K562 (cell line): Measurements from ENCODE around the gene RNU6-7. TPM values are rescaled to one million over a fixed set of nuclear protein-coding genes. Genes with fewer than 3 reads are reported as not detected.

Experiments used
- ATAC-seq: fragments of 200-7000 bp; cut with Tn5 transposase; 3 replicates; pipeline ENCODE4 v1.9.1; 2020; ENCODE audit warnings: moderate library complexity
- BruUV-seq: library from RNA; stranded (reverse); fragments of 400-500 nt; replicated peaks from 2 replicates; lab custom pipeline; 2021; lab: Mats Ljungman, UMichigan
- CTCF ChIA-PET: fragments of 300-600 bp; formaldehyde crosslinking; extraction: SDS; loops from one replicate; lab custom pipeline; 2021; ENCODE audit warnings: low intra/inter-chr PET ratio; lab: Yijun Ruan, JAX
- POLR2A ChIA-PET: fragments of 300-600, 350-650 bp; sonication (Branson Sonifier 250); formaldehyde crosslinking; extraction: SDS; loops from one replicate; lab custom pipeline; 2021; ENCODE audit warnings: antibody characterized with exemption, inconsistent platforms; lab: Yijun Ruan, JAX
- DNase-seq, 4 experiments: peaks; one replicate each; pipeline versions ENCODE4 v3.0.0 to v3.0.0-alpha.2; 2011 to 2018; ENCODE audit warnings: low spot score in 3 of 4, mixed read lengths in 3 of 4; ENCODE audit errors: extremely low read depth in 1 of 4
- FAIRE-seq: peaks from 2 replicates; lab custom pipeline; 2011; peaks lifted over from hg19 to GRCh38; lab: Jason Lieb, UNC
- H2AFZ ChIP-seq: 2 replicates; pipeline ENCODE4 v1.6.0; 2011; ENCODE audit warnings: low read depth, low read length, control low read depth, inconsistent platforms
- H3K27ac ChIP-seq: fragments of 200-600 bp; 3 replicates; pipeline ENCODE4 v1.8.0; 2011; ENCODE audit warnings: low read depth, mild to moderate bottlenecking, control low read depth, inconsistent platforms, low read length, moderate library complexity, mixed read lengths; ENCODE audit errors: extremely low read depth
- H3K27me3 ChIP-seq, 2 experiments: fragments of 300-600 bp in 1 of 2; 2 replicates in 1 of 2; 3 replicates in 1 of 2; pipeline versions ENCODE4 v1.6.0 to v1.8.0; 2011; ENCODE audit warnings: inconsistent platforms in 2 of 2, low read length in 2 of 2, mild to moderate bottlenecking in 1 of 2, mixed read lengths in 1 of 2, moderate library complexity in 1 of 2; ENCODE audit not compliant: control insufficient read depth in 2 of 2, insufficient read depth in 2 of 2
- H3K36me3 ChIP-seq: fragments of 300-600 bp; 3 replicates; pipeline ENCODE4 v1.8.0; 2011; ENCODE audit warnings: mild to moderate bottlenecking, low read length, inconsistent platforms; ENCODE audit not compliant: control insufficient read depth, insufficient read depth
- H3K4me1 ChIP-seq, 2 experiments: fragments of 200-600 bp in 1 of 2; replicated peaks in 1 of 2; 2 replicates in 1 of 2; 3 replicates in 1 of 2; pipeline versions ENCODE4 v1.5.1 to v1.8.0; 2011; ENCODE audit warnings: inconsistent platforms in 2 of 2, low read length in 2 of 2, mild to moderate bottlenecking in 1 of 2, mixed read lengths in 1 of 2, moderate library complexity in 1 of 2; ENCODE audit not compliant: control insufficient read depth in 2 of 2, insufficient read depth in 2 of 2
- H3K4me2 ChIP-seq: 2 replicates; pipeline ENCODE4 v1.6.1; 2011; ENCODE audit warnings: low read length, control low read depth, inconsistent platforms, mixed read lengths; ENCODE audit not compliant: insufficient read depth
- H3K4me3 ChIP-seq: fragments of 200-600 bp; sonication (generic), shearing (Covaris generic); 2 replicates; pipeline ENCODE4 v1.5.1; 2016; ENCODE audit warnings: control low read depth, inconsistent platforms
- H3K79me2 ChIP-seq: fragments of 200-600 bp; 3 replicates; pipeline ENCODE4 v1.8.0; 2011; ENCODE audit warnings: low read length, inconsistent platforms; ENCODE audit not compliant: control insufficient read depth, insufficient read depth
- H3K9ac ChIP-seq, 2 experiments: 2 replicates each; pipeline versions ENCODE4 v1.6.0 to v1.6.1; 2011; ENCODE audit warnings: low read depth in 2 of 2, low read length in 2 of 2, control low read depth in 1 of 2, inconsistent platforms in 1 of 2, mild to moderate bottlenecking in 1 of 2, mixed read lengths in 1 of 2; ENCODE audit not compliant: insufficient read depth in 1 of 2
- H3K9me1 ChIP-seq: one replicate; pipeline ENCODE4 v1.6.0; 2011; ENCODE audit warnings: inconsistent platforms, mild to moderate bottlenecking, low read length, moderate library complexity; ENCODE audit not compliant: control insufficient read depth, insufficient read depth
- H3K9me3 ChIP-seq: replicated peaks from 2 replicates; pipeline ENCODE4 v1.5.1; 2011; ENCODE audit warnings: low read depth, low read length, inconsistent platforms; ENCODE audit not compliant: control insufficient read depth, insufficient read depth
- H4K20me1 ChIP-seq: replicated peaks from 2 replicates; pipeline ENCODE4 v1.6.1; 2011; ENCODE audit warnings: low read length, inconsistent platforms, mixed read lengths; ENCODE audit not compliant: control insufficient read depth, insufficient read depth
- CBFA2T3 ChIP-seq: fragments of 450-650 bp; IDR thresholded peaks from 2 replicates; pipeline ENCODE4 v1.6.1; 2017
- FOS ChIP-seq: IDR thresholded peaks from 3 replicates; pipeline ENCODE4 v1.6.1; 2011; ENCODE audit not compliant: insufficient read length; ENCODE audit errors: extremely low read depth
- FOXA1 ChIP-seq: fragments of 450-650 bp; IDR thresholded peaks from 2 replicates; pipeline ENCODE4 v1.6.1; 2016; ENCODE audit warnings: mild to moderate bottlenecking, borderline replicate concordance
- JUNB ChIP-seq: fragments of 450-650 bp; formaldehyde crosslinking; conservative IDR thresholded peaks from 2 replicates; pipeline ENCODE4 v1.4.0; 2020; ENCODE audit warnings: mild to moderate bottlenecking
- TGIF2 ChIP-seq: sonication (generic); formaldehyde crosslinking; IDR thresholded peaks from 2 replicates; pipeline ENCODE4 v1.8.1; 2022; ENCODE audit warnings: mild to moderate bottlenecking, missing genetic modification reagents, moderate library complexity
- ZNF354B ChIP-seq: fragments of 250-450 bp; sonication (Bioruptor Pico); IDR thresholded peaks from 2 replicates; pipeline ENCODE4 v1.4.0; 2020
- ZNF57 ChIP-seq: fragments of 450-650 bp; formaldehyde crosslinking; IDR thresholded peaks from 2 replicates; pipeline ENCODE4 v1.4.0; 2020; ENCODE audit warnings: mild to moderate bottlenecking, moderate library complexity
- WGBS: fragments of 100-300 bp; shearing (Covaris generic); methylation state at CpG from one replicate; pipeline ENCODE4 v1.1.6; 2016; ENCODE audit warnings: low coverage, mixed read lengths; ENCODE audit not compliant: insufficient coverage; ENCODE audit errors: missing lambda C conversion rate; 5-methylcytosine and 5-hydroxymethylcytosine counted together
- in situ Hi-C: fragments of 300-500 bp; cut with MboI; formaldehyde crosslinking; loops from 4 replicates; pipeline ENCODE4 v1.15.0; 2018; ENCODE audit warnings: inconsistent platforms, mixed read lengths
- intact Hi-C: fragments of 100-400 bp; cut with micrococcal nuclease; formaldehyde crosslinking; loops from 2 replicates; pipeline ENCODE4 v1.14.2; 2022
- polyA plus RNA-seq, 8 experiments: library from polyadenylated mRNA; depleted of rRNA in 4 of 8; stranded (reverse) in 5 of 8; unstranded in 3 of 8; fragments of >200 nt; fragmentation: Nextera tagmentation in 2 of 8; fragmentation: Illumina TruSeq in 1 of 8; extraction: Ambion mirVana in 2 of 8; extraction: Trizol in 1 of 8; gene quantifications; 2 replicates each; pipeline versions ENCODE4 v1.2.1 to v1.2.3, GENCODE V29; 2011 to 2014; ENCODE audit warnings: inconsistent platforms in 1 of 8, missing spikeins in 1 of 8
- total RNA-seq, 7 experiments: library from RNA; depleted of rRNA in 6 of 7; stranded (reverse); fragments of >200 nt in 6 of 7; fragmentation: Illumina TruSeq in 2 of 7; extraction: Trizol in 2 of 7; gene quantifications; 2 replicates each; pipeline versions ENCODE4 v1.2.1 to v1.2.3, GENCODE V29; 2011 to 2021; ENCODE audit warnings: low replicate concordance in 1 of 7

RNU6-7 gene
- total and polyA plus RNA-seq, 9 of the 15 experiments (the other 6 are each of a cell fraction or from before 2014, with no cell fraction given) = not detected

DNA sequence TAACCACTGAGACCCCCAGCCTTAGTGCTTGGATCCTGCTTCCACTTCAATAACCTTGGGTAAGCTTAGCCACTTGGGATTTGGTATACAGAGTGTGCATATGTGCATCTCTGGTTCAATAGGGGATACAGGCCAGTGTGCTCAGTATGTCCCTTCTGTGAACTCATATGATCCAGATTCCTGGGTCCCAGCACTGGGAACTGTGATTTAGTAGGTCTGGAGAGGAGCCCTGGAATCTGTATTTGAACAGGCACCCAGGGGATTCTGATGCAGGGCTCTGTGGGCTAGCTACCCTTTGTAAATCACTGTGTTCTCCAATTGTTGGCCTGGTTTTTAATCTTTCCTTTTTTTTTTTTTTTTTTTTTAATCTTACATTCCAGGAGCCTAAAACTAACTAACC is 11.0 kb downstream of the RNU6-7 start:
- ChIA-PET POLR2A (interaction anchor here (0.7 to 0.9 kb wide), 2 partner anchors 238 to 243 kb away, joined by 3 read pairs; no protein-coding TSS in a partner anchor), CTCF (no interaction called here)
- BruUV-seq = no TSS peak
- intact Hi-C loops = no loop called here
- ATAC-seq = no peak
- Histone ChIP-seq H2AFZ (no peak overlapping the region), H3K9me1 (no peaks in the 10 kb centered on the region), H3K4me2 (no peak overlapping the region), H3K27me3 (no peaks in the 10 kb centered on the region), H3K27ac (no peak overlapping the region), H3K79me2 (no peaks in the 10 kb centered on the region), H3K4me1 (no peaks in the 10 kb centered on the region; a peak in 1 of 5 replicates), H3K36me3 (no peaks in the 10 kb centered on the region), H3K9me3 (no peaks in the 10 kb centered on the region), H4K20me1 (no peaks in the 10 kb centered on the region), H3K4me3 (no peak overlapping the region), H3K9ac (no peak overlapping the region)
- no peak for DNase-seq
- in situ Hi-C loops = no loop called here
- no peak for FAIRE-seq
- TF ChIP-seq CBFA2T3 = peak; percentile 71
- TF ChIP-seq FOS = peak; percentile 23
- no peak for TF ChIP-seq TGIF2 (CRISPR knock-in tag)

DNA sequence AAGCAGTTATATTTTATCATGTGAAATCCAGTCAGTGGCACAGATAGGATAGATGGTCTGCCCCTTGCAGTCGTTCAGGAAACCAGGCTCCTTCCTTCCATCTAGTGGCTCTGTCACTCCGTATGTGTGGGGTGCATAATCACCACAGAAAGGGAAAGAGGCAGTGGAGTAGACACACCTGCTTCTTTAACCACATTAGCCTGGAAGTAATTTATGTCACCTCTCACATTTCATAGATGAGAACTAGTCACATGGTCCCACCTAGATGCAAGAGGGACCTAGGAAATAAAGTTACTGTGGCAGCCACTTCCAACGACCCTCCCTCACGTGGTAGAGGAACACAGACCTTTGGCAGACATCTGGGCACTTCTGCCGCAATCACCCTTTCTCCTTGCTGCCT is 15.5 kb downstream of the RNU6-7 start:
- Histone ChIP-seq H3K9ac (no peak overlapping the region), H3K4me2 (no peak overlapping the region), H3K9me1 (no peaks in the 10 kb centered on the region), H3K4me1 (no peaks in the 10 kb centered on the region), H3K9me3 (no peaks in the 10 kb centered on the region), H3K36me3 (no peaks in the 10 kb centered on the region), H4K20me1 (no peaks in the 10 kb centered on the region), H3K27me3 (no peaks in the 10 kb centered on the region), H2AFZ (no peak overlapping the region), H3K27ac (no peak overlapping the region), H3K4me3 (no peak overlapping the region), H3K79me2 (no peaks in the 10 kb centered on the region)
- in situ Hi-C loops (no loop called here), intact Hi-C loops (no loop called here)
- BruUV-seq = no TSS peak
- DNase-seq (no peak), FAIRE-seq (no peak), ATAC-seq (no peak)
- 0% methylated on average over 4 of the region's 5 CpGs for WGBS
- TF ChIP-seq FOXA1 (no peak), JUNB (no peak), ZNF354B (CRISPR knock-in tag) (no peak), ZNF57 (no peak)
- CTCF ChIA-PET = no interaction called here
- POLR2A ChIA-PET = no interaction called here
